HG03060 (cell line): ENCODE measurements around the gene SON.
"Not testable (repeated sequence)": the region's sequence is repeated elsewhere in the genome, so short reads cannot be mapped to it uniquely, and the experiment has no call there.

Source experiments
- ATAC-seq: cut with Tn5 transposase; IDR thresholded peaks from one replicate; pipeline ENCODE4 v1.9.1; 2021; ENCODE audit warnings: low read depth, moderate number of reproducible peaks; ENCODE audit not compliant: unreplicated experiment

The SON gene, protein sequence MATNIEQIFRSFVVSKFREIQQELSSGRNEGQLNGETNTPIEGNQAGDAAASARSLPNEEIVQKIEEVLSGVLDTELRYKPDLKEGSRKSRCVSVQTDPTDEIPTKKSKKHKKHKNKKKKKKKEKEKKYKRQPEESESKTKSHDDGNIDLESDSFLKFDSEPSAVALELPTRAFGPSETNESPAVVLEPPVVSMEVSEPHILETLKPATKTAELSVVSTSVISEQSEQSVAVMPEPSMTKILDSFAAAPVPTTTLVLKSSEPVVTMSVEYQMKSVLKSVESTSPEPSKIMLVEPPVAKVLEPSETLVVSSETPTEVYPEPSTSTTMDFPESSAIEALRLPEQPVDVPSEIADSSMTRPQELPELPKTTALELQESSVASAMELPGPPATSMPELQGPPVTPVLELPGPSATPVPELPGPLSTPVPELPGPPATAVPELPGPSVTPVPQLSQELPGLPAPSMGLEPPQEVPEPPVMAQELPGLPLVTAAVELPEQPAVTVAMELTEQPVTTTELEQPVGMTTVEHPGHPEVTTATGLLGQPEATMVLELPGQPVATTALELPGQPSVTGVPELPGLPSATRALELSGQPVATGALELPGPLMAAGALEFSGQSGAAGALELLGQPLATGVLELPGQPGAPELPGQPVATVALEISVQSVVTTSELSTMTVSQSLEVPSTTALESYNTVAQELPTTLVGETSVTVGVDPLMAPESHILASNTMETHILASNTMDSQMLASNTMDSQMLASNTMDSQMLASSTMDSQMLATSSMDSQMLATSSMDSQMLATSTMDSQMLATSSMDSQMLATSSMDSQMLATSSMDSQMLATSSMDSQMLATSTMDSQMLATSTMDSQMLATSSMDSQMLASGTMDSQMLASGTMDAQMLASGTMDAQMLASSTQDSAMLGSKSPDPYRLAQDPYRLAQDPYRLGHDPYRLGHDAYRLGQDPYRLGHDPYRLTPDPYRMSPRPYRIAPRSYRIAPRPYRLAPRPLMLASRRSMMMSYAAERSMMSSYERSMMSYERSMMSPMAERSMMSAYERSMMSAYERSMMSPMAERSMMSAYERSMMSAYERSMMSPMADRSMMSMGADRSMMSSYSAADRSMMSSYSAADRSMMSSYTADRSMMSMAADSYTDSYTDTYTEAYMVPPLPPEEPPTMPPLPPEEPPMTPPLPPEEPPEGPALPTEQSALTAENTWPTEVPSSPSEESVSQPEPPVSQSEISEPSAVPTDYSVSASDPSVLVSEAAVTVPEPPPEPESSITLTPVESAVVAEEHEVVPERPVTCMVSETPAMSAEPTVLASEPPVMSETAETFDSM (N-terminal part only)

DNA sequence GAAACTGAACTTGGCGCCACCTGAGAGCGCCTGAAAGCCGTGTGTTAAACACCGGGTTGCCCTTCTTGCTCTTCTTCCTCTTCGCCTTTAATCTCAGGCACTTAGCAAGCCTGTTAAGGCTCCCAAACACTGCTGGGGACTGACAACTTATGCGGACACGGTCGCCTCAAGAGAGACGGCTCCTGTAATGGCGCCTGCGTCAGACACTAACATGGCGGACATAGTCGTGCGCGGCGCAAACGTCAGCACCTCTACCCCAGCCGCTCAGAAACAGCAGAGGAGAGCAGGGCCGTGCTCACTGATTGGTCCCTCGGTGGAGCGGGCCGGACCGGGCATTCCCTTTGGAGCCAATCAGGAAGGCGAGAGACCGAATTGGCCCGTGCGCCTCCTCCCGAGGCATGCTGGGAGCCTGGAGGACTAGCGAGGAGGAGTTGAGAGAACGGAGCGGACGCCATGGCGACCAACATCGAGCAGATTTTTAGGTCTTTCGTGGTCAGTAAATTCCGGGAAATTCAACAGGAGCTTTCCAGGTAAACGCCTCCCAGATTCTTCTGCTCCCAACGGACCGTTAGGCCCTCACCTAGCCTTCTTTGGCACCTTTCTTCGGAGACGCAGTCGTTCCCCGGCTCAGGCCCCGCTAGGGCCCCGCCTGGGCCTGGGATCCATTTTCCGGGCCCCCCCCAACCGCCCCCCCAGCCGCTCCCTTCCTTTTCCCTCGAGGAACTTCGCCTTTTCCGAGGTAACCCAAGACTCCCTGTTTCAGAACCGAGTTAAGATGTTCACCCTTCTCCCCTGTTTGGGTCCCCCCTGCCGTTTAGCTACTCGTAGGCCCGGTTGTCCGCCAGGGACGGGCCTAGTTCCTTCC is at the start of gene SON:
Gene SON (plus strand): TSS at position 399 of the 865 bp plus-strand sequence. CDS start 55 bp downstream, at position 454.
- ATAC-seq, result peak; percentile 86

DNA sequence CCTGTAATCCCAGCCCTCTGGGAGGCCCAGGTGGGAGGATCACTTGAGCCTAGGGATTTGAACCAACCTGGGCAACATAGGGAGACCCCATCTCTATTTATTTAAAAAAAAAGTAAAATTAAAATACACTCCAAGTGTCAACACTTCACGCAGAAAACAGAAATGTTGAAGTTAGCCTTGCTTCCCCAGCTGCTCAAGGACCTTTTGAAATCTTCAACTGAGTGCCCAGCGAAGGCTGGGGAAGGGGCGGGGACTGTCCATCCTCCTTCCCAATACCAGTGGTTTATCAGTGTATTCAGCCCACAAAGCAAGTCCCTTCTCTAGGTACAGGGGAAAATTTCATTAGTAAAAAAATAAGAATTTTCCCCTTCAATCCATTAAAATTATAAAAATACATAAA is 49.1 kb upstream of the SON start:
- ATAC-seq, result no peak

DNA sequence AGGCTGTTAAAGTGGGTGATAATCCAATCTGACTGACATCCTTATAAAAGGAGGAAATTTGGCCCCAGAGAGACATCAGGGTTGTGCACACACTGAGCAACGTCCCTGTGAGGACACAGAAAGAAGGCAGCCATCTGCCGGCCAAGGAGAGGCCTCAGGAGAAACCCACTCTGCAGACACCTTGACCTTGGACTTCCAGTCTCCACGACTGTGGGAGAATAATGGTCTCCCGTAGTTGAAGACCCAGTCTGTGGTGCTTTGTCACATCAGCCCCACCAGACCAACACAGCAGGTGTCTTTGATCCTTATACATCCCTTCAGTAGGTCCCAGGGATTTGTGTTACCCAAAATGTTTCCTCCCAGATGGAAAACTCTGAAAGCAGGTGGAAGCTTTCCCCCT is 47.1 kb upstream of the SON start:
- ATAC-seq, result no peak

DNA sequence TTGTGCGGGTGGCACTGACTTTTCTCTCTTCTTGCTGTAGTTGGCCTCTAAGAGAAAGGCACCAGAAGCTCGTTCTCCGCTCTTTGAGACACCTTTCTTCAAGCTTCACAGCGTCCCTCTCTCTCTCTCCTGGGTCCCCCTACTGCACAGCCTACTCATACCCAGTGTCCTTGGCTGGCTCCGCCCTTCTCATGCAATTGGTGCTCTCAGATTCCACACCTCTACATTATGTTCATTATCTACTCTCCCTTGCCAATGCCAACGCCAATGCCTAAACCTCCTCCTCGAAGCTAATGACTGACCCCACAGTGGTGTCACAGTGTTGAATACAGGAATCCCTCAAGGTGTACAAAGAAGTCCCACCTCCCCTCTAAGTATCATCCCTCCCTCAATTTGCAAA is 46.5 kb upstream of the SON start:
- ATAC-seq, result no peak

DNA sequence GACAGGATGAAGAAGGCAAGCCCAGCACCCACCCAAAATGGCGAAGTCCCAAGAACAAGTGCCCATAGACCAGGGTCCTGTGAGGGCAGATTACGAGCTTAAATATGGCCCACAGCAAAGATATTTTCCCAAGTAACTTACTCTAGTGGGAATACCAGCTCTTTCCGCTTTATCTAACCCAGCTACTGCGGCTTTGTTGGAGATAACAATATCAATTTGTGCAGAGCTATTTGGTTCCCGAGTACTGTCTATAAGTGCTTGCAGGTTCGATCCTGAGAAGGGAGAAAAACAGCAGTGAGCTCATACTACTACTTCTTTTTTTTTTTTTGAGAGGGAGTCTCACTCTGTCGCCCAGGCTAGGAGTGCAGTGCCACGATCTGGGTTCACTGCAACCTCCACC is 37.0 kb upstream of the SON start:
- no peak for ATAC-seq

DNA sequence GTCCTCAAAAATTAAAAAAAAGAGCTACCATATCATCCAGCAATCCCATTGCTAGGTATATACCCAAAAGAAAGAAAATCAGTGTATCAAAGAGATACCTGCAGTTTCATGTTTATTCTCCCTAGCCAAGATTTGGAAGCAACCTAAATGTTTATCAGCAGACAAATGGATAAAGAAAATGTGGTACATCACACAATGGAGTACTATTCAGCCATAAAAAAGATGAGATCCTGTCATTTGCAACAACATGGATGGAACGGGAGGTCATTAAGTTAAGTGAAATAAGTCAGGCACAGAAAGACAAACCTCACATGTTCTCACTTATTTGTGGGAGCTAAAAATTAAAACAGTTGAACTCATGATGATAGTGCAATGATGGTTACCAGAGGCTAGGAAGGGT is 35.8 kb upstream of the SON start:
- ATAC-seq, result not testable (repeated sequence)

DNA sequence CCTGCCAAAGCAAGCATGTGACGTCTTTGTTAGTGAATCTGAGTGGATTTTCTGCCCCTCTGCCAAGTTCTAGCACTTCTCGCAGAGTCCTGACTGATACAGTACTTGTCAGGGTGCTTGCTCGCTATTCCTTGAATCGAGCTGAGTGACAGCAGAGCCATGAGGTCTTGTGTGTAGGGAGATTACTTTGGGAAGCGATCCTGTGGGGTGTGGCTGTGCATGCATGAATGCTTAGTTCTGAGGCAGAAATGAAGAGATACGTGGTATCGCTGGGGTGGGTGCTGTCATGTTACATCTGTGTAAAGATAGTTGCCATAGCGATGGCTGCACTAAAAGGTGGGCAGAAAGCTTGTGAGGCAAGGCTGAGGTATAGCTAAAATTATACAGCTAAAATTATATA is 32.0 kb upstream of the SON start:
- no peak for ATAC-seq

DNA sequence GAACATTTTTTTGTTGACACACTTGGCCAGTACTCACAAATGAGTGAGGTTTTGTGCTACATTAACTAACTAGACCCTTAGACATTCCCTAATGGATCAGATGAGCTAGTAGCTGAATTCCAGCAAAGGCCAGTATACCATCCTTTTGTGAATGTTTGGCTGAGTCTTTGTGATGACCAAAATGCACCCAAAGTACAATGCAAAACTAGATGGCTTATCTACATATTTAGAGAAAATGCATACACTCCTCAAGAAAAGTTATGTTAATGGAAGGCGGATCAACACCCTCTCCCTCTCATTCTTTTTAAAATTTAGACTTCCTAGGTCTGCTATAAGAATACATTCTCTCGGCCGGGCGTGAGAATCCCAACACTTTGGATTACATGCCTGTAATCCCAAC is 31.2 kb upstream of the SON start:
- ATAC-seq, result no peak

DNA sequence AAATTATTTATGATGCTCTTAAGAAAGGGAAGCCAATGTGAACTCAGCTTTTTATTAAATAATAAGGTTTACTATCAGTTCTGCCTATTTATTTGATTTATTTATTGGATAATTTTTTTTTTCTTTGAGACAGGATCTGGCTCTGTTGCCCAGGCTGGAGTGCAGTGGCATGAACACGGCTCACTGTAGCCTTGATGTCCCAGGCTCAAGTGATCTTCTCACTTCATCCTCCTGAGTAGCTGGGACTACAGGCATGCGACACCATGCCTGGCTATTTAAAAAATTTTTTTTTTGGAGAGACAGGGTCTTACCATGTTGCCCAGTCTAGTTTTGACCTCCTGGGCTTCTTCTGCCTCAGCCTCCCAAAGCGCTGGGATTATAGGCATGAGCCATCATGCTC is 30.4 kb upstream of the SON start:
- no peak for ATAC-seq

DNA sequence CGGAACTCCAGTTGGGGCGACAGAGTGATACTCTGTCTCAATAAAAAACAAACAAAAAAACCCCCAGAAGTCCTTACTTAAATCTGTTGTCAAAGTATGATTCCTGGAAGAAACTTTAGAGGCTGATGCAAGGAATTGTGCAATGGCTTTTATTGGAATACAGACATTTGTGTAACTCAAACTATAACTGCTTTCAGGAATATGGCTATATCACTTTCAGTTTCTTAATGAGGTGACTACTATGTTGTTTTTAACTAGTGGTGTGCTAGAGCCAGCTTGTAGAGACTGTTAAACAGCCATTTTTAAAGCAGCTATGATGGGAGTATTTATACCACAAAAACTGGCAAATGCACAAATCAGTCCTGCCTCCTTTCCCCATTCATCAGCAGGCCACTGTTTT is 28.6 kb upstream of the SON start:
- no peak for ATAC-seq

DNA sequence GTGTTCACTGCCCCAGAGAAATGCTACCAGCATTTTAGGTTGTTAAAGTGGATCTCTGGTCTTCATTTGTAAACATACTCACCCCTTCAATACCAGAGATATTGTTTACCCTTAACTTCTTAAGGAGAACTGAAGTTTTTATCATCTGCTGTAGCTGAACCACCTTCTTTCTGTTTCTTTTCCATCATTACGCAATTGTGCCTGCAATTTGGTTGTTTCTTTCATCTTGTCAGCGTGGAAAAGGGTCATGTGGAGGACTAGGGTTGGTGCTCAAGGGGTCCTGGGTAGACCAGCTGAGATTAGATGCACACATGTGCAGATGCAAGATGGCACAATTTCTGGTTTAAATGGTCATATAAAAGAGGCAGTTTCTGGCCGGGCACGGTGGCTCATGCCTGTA is 23.9 kb upstream of the SON start:
- ATAC-seq, result no peak

DNA sequence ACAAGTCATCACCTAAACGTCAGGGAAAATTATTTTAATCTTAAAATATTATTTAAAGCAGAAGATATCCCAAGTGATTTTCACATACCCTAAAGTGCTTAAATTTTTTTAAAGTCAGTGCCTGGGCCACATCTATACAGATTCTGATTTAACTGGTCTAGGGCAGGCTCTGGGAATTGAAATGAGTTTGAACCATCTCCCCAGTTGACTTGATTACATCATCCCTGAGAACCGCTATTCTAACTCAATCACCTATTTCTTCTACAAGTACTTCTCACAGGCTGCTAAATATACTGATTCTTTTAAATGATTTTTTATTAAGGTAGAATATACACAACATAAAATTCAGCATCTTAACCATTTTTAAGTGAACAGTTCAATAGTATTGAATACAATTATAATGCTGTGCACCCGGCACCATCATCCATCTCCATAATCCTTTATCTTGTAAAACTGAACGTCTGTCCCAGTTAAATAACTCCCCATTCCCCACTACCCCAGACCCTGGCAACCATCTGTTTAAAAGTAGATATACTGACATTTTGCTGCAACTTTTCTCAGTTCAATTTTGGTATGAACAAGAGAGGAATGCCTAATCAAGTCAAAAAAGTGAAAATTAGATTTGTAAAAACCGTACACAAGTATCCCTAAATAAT is 20.4 kb upstream of the SON start:
- ATAC-seq, result no peak

DNA sequence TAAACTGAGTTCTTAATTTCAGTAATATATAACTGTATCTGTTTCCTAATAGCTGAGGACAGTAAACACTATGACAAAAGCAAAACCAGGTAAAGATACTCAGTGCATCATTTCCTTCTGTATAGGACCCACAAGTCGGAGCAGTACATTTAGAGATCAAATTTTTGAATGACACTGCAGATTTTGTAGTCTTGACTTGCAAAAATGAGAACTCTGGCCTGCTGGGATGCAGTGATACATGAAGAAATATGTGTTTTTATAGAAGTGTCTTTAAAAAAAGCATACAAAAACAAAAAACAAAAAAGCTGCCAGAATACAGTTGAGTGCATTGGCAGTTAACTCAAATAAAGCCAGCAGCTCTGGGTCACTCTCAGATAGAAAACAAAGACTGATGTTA is 19.9 kb upstream of the SON start:
- no peak for ATAC-seq

DNA sequence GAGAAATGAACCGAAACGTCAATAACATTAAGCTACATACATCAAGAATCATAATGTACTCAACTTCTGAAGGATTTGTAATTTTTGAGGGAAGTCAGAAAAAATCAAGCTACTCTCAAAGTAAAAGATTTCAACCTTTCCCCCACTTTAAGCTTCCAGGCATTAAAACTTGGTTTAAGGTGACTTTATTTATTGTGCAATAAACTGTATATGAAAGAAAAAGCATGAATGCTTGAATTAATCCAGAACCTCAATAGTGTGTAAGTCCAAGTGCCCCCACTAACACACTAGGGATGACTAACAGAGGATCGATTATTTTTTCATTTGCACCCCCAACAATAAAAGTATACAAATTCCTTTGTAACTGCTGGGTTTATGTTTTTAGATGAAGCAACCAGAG is 11.8 kb upstream of the SON start:
- ATAC-seq, result no peak

DNA sequence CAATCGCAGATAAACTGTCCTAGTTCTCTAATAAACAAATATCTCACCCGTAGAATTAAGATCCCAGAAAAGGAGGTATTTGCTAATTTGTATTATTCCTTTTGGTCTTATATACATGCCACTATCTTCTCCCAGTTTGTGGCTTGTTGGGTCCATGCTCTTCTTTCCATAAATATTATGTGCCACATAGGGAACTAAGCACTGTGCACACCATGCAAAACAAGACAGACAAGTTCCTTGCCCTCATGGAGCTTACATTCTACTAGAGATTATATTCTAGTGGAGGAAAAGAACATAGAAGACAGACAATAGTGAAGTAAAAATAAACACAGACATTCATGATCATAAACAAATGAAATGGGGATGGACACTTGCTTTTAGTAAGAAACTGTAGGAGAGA is 5.6 kb upstream of the SON start:
- ATAC-seq, result no peak

DNA sequence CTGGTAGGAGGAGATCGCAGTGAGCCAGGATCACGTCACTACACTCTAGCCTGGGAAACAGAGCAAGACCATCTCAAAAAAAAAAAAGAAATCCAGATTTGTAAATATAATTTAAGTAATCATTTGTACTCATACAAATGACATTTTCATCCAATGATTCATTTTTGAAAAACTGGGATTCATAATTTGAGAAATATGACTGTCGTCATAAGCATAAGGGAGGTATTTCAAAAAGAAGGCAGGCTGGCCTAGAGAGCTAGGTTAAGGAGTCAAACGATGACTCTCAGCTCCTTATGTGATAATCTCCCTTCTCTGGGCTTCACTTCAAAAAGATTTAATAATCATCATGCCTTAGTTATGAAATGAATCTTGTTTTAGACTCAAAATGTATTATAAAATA is 3.2 kb upstream of the SON start:
- no peak for ATAC-seq

DNA sequence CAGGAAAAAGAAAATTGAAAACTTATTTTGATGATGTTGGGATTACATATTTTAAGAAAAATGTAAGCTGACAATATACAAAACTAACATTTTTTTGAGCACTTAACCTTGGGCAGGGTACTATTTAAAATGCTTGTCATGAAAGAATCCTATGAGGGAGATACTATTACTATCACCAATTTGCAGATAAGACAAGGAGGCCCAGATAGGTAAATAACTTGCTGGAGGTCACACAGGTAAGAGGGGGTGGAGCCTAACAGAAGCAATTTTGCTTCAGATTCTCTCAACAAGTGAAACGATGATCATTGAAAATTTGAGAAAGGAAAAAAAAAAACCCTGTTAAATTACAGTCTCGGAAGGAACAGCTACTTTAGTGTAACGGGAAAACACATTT is 2.1 kb upstream of the SON start:
- ATAC-seq, result no peak

DNA sequence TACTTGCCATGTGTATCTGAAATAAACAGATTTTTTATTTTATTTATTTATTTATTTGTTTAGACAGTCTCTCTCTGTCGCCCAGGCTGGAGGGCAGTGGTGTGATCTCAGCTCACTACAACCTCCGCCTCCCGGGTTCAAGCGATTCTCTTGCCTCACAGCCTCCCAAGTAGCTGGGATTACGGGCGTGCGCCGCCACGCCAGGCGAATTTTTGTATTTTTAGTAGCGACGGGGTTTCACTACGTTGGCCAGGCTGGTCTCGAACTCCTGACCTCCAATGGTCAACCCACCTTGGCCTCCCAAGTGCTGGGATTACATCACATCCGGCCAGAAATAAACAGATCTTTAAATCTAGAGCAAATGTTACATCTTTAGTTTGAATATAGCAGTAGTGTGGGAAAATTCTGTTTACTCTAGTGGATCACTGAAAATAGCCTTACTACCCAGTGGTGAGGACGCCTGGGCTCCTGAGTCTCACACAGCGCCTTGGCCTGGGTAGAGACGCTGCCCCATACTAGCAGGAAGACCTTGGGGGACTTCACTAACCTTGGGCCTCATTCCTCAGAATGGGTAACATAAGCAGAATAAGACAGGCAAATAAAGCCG is 1.6 kb upstream of the SON start:
- ATAC-seq, result no peak
